ENCODE measurements around the gene ACRBP.

The ACRBP gene

DNA sequence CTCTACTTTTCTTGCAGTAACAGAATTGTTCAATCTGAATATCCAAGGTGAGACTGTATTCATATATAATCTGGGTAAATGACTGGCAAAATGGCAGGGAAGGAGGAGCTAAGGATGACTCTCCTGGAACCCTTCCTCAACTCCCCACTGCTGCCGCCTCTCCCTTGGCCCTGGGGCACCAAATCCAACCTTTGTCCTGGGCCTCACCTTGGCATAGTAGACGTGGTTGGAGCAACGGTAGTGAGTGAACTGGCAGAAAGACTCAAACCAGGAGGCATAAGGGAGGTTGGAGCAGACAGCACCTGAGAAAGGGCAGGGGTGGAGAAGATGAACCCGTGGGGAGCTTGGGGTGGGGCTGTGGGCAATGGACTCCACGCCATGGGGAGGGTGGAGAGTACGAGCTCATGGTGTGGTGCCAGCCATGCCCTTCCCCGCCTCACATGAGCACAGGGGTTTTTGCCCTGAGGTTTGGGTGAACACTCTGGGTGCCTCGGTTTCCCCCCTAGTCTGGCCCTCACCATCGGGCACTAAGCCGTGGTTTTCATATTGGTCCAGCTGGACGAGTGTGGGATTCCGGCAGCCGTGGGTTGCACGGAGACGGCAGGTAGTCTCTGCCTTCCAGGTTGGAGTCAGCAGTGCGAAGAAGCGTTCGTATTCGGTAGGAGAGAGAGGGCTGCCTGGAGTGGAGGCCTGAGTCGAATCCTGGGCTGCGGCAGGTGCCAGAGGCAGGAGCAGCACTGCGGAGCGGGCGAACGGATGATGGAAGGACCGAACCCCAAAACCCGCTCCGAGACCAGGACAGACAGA is 753 bp downstream of the ACRBP start:
- DNase-seq, result no peak

DNA sequence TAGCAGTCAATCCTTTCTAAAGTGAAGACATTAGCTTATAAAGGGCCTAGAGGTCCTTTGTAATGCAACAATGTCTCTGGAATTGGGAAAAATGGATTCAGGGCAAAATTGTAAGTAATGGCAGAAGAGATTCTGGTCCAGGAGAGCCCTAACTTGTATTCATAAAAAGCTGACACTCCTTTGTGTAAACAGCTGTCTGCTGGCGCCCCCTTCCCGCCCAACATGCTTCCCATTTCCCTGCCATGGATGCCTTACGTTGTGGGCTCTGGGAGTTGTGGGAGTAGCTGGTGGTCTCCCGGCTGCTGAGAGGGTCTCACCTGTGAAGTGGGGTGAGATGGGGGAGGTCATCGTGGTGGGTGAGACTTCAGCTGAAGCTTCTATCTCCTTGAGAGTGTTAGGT is 2.3 kb downstream of the ACRBP start:
- DNase-seq, result no peak

DNA sequence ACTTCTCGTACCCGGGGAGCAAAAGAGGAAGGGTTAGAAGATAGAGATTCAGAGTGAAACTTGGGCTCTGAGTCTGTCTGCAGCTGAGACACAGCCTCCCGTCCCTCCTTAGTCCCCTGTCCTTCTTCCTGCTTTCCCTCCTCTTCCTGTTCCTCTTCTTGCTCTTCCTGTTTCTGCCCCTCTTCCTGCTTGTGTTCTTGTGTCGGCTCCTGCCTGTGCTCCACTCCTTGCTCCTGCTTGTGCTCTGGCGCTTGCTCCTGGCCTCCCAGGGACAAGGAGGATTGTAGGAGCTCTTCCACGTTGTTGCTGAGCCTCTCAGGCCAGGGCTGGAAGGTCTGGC is 3.0 kb downstream of the ACRBP start:
- no peak for DNase-seq

DNA sequence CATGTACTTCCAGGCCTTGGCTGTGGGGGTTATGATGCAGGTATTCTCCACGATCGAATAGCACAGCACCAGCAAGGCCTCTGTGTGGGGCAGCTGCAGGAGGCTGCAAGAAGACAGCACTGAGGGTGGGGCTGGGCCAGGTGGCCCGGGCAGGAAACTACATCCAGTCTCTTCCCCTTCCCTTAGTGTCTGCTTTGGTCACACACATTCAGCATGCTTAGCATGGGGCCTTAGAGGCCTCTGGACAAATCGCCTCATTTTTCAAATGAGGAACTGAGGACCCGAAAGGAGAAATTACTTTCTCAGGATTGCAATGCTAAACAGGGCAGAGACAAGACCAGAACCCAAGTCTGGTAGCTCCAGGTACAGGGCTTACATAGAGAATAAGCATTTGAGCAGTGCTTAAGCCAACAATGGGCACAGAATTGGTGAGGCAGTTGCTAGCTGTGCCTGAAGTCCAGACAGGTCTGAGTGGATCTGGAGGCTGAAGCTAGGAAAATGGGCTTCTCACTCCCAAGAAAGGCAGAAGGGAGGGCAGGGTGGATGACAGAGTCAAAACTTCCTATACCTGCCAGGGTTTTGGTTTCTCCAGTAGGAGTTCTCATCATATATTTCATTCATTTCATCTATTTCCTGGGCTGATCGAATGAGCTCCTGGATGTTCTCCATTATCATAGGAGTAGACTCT is 3.5 kb downstream of the ACRBP start:
- DNase-seq, result no peak

DNA sequence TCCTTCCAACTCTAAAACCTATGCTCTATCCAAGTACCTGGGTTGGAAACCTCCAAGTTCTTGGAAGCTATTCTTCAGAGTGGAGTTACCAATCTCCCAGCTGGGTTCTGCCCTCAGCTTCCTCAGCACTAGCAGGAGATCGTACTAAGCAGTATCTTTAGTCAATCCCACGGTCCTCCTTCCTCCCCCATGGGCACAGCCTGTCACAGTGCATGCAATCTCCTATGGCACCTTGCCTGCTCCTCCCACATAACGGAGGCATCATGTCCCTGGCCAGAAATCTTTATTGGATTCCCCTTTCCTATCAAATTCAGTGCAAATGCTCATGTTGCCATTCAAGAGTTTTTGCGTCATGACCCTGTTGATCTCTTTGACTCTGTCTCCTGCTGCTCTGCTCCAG is 6.1 kb downstream of the ACRBP start:
- no peak for DNase-seq

DNA sequence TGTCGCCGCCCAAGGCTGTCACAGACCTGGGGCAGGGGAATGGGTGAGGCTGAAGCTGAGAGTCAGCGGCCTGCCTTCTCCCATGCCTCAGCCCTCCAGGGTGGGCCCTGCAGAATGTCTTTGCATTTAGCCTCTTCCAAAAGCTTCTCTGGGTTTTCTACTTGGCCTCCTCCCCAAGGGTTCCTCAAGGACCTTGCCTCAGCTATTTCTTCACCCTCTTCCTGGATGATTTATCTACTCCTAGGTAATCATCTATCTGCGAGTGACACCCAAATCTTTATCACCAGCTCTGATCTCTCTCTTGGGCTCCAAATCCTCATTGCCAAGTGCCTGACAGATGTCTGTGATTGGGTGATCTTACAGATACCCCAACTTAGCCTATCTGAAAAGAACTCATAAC is 6.7 kb downstream of the ACRBP start:
- DNase-seq, result no peak

DNA sequence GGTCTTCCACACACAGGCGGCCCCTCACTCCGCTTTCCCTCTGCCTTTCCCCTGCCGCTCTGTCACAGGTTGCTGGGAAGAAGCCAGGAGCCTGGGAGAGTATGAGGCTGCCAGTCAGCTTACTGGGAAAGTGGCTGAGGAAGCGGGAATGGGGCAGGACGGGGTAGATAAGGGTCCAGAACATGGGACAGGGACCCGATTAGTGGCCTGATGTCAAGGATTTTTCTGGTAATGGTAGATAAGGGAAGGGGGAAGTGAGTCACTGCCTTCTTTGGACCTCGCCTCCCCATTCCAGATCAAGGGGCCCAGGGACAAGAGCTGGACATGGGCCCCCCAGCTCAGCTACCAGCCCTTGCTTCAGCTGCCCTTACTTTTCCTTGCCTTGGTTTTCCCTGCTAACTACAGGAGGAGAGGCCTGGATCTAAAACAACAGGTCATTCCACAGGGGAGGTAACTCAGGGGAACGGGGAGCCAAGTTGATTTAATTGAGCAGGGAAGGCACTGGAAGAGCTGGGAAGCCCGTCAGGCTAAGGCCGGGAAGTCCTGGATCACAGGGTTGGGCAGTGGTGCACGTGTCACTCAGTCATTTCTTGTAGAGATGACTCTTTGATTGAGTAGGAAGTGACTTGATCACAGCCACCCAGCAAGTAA is 8.0 kb downstream of the ACRBP start:
- no peak for DNase-seq

DNA sequence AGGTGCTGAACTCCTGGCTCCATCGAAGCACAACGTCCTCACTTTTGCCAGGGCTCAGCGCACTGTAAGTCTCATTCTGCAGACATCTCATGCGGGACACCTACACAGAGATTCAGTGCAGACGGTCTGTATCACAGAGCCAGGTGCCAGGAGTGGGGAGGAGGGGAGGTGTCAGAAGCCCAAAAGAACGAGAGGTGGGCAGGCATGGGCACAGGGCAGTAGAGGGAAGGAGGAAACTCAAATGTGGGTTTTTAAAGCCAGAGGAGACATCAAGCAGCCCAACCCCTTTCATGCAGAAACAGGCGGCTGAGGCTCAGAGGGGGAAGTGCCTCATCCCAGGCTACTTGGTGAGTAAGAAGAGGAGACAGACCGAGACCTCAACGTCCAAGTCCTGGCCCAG is 8.9 kb downstream of the ACRBP start:
- no peak for DNase-seq

DNA sequence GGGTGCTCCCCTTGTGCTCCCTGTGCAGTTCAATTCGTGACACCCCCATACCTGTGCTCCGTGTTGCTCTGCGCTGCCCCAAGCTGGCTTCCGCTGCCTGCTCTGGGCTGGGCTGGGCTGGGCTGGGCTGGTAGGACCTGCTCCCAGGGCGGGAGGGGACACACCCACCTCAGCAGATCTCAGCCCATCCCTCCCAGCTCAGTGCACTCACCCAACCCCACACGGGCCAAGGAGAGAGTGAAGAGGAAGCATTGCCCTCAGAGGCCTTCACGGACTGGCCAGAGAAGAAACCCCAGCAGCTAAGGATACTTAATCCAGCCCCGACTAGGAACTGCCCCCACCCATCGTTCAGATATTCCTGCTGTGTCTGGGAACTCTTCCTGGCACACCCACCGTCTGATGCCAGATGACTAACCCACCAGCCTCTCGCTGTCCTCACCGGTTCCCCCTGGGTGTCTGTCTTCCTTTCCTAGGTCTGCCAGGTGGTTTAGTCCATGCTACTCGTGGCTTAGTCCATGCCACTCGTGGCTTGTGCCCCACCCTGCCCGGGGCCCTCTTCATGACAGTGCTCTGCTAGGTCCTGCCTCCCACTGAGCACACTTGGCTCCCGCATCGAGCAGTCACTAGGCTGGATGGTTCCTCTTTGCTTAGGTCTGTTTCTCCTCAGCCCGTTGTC is 11.2 kb downstream of the ACRBP start, which contains the start of gene LPAR5:
LPAR5 (minus strand) TSS at position 104 of the 676 bp plus-strand sequence. CDS start 14,711 bp downstream, outside the sequence.
- no peak for DNase-seq

DNA sequence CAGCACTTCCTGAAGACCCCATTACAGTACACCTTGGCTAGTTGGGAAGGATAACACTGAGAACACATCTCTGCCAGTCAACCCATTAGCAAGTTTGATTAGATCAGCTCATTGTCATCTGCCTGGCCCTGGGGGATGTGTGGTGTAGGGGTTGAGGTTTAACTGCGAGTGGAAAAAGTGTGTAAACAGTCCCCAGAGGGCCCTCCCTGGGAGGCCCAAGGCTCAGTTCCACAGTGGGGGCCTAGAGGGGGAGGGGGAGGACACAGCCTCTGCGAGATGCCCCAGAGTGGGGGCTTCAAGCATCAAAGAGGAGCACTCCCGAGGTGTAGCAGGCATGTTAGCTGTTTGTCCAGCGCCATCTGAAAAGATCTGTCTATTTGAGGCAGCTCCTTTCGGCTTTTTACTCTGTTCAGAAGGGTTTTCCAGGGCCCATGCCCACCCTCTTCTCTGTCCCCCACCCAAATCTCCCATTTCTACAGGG is 11.8 kb downstream of the ACRBP start:
- DNase-seq, result peak; percentile 42

DNA sequence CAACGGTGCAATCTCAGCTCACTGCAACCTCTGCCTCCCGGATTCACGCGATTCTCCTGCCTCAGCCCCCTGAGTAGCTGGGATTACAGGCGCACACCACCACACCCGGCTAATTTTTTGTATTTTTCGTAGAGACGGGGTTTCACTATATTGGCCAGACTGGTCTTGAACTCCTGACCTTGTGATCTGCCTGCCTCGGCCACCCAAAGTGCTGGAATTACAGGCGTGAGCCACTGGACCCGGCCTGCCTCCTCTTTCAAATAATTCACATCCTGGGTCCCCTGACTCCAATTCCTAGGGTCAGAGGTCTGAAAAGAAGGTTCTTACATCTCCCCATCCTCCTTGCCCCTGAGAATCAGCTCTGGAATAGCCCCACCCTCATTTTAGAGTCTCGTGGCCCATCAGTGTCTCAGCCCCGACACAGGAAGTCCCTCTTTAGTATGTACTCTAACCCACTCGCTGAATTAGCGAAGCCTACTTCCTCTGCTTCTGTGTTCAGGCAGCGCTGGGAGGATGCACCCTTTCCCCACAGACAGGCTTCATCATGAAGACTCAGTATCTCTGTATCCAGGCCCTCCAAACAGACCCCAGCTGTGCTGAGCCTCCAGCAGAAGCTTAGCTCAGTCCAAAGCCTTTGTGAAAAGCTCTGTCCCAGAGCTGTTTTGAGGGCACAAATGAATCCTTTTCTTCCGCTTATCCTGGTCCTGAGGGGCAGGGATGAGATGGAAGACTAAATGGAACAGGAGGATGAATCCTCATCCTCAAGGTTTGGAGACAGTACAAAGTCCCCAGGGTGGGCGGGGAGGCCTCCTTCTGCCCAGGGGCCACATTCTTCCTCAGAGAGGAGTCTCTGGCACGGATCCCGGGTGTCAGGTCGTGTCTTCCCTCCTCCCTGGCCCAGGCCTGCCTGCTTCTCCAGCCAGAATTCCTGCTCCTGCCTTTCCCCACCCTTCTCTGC is 14.9 kb downstream of the ACRBP start:
- DNase-seq, result peak; percentile 42

DNA sequence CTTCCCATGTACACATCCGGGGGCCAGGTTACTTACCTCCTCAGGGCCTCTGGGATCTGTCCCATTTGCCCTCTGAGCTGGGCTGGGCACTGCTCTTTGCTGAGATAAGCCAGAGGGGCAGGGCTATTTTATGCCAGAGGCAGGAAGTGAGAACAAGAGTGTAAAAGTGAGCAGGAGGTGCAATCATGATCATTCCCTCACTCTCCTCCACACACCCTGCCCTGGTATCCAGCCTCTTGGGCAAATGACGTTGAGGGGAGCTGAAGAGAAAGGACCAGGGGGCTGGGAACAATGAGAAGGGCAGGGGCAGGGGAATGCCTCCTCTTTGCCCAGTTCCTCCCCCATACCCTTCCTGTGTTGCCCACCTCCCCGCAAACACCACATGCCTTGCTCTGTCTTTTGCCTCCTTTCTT is 15.7 kb downstream of the ACRBP start:
- DNase-seq, result no peak

DNA sequence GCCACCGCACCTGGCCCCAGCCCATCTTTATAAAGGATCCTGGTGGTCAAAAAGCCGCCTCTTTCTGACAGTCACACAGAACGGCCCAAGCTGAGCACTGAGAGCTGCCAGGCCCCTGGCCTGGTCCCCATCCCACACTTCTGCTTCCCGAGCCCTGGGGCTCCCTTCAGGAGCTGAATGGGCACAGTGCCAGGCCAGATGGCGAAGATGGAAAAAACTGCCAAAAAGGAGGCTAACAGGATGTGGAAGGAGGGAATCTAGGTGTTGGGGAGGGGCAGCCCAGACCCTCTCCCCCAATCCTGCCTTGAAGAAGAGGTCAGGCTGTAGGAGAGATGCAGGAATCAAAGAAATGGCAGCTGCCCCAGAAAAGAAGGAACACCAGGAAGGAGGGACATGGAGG is 16.5 kb downstream of the ACRBP start:
- DNase-seq, result no peak

DNA sequence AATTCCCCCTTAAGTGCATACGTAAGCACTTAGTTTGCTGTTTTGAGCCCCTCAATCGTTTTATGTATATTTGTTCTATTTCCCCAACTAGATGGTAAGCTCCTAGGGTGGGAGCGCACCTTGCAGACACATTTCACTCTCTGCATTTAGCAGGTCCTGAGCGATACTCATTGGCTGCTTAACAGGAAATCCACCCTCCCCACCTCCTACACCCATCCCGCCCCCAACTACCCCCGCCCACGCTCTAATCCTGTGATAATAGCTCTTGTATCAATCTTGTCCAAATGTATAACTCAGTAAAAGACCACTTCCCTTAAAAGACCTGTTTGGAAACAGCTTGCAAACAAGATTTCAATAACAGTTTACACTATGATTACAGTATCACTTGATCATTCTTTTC is 19.6 kb downstream of the ACRBP start:
- DNase-seq, result no peak

DNA sequence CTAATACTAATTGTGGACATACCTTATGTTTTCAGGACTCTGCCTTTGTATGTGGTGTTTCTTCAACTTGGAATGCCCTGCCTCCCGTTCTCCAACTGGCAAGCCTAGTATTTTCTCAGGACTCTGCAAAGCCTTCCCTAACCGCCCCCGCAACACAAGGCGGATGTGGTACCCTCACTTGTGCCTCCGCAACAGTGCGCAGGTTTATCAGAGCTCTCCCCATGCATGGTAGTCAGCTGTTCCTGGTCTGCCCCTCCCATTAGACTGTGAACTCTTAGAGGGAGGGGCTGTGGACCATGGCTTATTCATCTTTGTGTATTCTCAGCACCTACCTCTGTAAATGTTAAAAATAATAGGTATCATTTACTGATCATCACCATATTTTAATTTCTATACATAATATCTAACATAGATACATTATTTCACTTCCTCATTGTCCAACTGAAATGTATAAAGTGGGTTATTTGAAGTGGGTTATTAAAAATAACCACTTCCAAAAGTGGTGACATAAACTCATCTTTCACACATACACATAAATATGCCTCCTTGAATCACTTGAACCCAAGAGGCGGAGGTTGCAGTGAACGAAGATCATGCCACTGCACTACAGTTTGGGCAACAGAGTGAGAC is 20.5 kb downstream of the ACRBP start:
- DNase-seq, result no peak

DNA sequence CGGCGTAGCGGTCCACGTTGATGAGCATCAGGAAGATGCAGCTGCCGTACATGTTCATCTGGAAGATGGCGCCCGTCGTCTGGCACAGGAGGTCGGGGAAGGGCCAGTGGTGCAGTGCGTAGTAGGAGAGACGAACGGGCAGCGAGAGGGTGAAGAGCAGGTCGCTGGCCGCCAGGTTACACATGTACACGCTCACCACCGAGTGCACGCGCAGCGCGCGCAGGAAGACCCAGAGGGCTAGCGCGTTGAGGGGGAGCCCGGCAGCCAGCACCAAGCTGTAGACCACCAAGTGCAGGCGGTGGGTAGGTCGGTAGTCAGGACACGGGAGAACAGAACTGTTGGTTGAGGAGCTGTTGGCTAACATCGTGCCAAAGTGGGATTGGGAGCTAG is 26.4 kb downstream of the ACRBP start:
- DNase-seq, result no peak

DNA sequence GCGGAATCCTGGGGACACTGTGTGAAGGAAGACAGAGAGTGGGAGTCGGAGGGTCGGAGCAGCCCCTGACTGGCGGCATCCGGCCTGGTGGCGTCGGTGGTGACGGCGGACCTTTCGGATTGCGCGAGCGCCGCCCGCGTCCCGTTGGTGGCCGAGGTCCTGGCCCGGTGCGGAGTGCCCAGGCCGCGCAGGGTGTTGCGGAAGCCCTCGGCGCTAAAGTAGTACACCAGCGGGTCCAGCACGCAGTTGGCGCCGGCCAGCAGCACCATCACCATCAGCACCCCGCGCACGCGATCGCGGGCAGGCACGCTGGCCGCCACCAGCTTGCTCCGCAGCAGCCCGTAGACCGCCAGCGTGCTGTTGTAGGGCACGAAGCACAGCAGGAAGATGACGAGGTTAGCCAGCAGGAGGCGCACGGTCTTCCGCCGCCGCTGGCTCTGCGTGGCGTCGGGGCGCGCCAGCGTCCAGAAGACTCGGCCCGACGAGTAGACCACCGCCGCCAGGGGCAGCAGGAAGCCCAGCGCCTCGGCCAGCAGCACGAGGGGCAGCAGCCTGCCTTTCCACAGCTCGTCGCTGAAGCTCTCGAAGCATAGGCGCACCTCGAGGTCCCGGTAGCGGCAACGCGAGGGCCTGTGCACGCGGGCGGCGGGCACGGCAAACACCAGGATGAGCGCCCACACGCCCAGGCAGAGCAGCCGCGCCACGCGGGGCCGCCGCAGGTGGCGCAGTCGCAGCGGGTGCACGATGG is 26.9 kb downstream of the ACRBP start:
- no peak for DNase-seq

DNA sequence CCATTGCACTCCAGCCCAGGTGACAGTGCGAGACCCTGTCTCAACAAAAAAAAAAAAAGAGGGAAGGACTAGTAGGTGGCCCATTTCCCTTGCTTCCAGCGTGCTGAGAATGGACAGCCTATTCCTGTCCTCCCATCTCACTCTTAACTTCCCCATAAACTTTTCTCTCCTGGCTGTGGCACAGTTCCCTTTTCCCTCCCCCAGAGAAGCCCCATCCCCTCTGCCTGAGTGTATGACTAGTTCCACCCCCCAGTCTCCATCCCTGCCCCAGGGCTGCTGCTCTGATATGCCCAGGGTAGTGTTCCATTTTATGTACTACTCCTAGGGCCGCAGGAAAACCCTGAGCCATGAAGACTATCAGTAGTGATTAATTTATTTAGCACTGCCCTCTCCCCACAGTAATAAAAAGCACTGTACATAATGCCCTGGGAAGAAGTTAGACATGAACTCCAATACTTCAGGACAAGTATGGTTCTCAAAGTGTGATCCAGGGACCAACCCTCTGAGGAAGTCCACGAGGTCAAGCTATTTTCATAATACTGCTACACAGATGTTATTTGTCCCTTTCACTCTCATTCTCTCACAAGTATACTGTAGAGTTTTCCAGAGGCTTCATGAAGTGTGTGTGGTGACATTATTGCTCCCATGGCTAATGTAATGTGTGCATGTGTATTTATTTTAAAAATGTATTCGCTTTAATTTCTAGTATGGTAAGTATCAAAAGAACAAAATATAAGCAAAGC is 28.6 kb downstream of the ACRBP start:
- DNase-seq, result no peak

DNA sequence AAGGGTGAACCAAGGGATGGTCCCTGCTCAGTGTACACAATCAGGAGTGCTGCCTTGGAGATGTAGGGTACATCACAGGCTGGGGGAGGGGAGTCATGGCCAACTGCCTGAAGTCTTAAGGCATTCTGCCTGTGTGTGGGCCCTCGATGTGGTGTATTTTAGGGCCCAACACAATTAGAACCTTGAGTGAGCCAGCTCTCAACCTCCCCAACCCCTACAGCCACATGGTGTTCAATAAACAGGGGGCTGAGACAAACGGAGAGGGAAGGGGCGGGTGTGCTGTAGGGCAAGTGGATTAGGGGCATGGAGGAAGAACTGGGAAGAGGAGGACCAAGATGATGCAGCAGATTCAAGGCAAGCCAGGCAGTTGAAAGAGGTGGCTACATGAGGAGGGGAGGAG is 31.4 kb downstream of the ACRBP start:
- no peak for DNase-seq

DNA sequence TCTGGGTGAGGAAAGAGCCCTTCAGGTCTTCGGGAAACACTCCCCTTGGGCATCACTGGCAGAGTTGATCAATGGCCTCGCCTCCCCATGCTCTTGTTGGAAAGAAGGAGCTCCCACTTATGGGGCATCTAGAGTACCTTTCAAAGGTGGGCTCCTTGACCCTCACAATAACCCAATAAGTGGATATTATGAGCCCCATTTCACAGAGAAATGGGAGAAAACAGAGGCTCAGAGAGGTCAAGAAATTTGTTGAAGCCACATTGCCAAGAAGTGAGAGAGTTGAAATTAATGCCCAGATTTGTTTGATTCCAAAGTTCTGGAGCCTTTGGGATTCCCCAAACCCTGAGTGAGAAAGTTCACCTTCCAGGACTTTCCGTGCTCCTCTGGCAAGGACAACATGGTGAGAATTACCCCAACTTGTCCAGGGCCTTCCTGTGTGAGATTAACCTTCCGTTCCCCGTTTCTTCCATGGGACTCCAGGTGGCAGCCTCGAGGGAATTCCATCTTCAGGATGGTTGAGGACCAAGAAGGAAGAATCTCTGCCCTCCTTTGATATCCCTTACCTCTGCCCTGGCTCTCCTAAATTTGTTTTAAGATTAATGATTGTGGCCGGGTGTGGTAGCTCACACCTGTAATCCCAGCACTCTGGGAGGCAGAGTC is 32.6 kb downstream of the ACRBP start:
- no peak for DNase-seq
